ENCODE data around the gene CENPO. TPM values are rescaled to one million over a fixed set of nuclear protein-coding genes. Genes with fewer than 3 reads are reported as not detected.

CENPO gene
- total and polyA plus RNA-seq, 2 of the 4 experiments (the other 2 are of a cell fraction), result 20.1 to 27.2 TPM

DNA sequence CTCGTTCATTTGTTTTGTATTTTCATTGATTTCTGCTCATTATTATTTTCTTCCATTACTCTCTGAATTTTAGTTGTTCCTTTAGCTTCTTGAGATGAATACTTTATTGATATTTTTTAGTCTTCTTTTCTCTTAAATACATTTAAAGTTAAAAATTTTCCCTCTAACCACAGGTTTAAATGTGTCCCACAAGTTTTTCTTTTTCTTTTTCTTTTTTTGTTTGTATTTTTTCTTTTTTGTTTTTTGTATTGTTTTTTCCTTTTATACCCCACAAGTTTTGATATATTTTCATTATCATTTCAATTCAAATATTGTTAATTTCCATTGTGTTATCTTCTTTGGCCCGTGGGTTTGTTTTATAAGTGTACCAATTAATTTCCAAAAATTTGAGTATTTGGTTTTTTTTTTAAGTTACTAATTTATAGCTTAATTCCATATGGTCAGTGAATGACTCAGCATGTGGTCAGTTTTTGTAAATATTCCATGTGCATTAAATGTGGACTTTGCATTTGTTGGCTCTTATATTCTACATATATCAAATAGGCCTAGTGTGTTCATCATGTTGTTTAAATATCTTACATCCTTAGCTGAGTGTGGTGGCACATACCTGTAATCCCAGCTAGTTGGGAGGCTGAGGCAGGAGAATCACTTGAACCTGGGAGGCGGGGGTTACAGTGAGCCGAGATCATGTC, 16.2 kb downstream of the CENPO start:
- H3K27ac ChIP-seq (ENCODE audit: insufficient read depth, low read length), result peak overlapping the region; percentile 63; the same call in 1 of the 2 replicates

More for the DNA sequence above, 16.2 kb downstream of the CENPO start:
- Histone ChIP-seq H2BK5ac (ENCODE audit: low read depth, low read length, poor library complexity, severe bottlenecking) (peak overlapping the region; percentile 55), H3K79me1 (ENCODE audit: low read depth in 1 of 2, low read length in 2 of 2) (peaks cover 25 to 29% of the 10 kb centered on the region in 2 experiments), H3K23ac (ENCODE audit: low read depth, low read length) (0 out of 2 replicates have a peak overlapping the region, but pooled peaks have one; percentile 31), H3K4me3 (ENCODE audit: insufficient read depth, low read depth, low read length) (no peak overlapping the region), H3K14ac (replicated peaks; ENCODE audit: low read depth, low read length) (0 out of 2 replicates have a peak overlapping the region, but pooled peaks have one; percentile 5), H4K8ac (ENCODE audit: low read depth in 2 of 2, low read length in 2 of 2) (peak overlapping the region in 1 of 2 experiments; percentile 64; a peak in 1 of 4 replicates), H3K9ac (ENCODE audit: low read depth, low read length) (no peak overlapping the region; the same call in 1 of the 2 replicates), H3K36me3 (ENCODE audit: control insufficient read depth, insufficient read depth, low read length) (peaks cover under 1% of the 10 kb centered on the region; the same call in 1 of the 2 replicates), H2BK15ac (ENCODE audit: low read depth, low read length) (no peak overlapping the region), H3K4me2 (ENCODE audit: low read depth, low read length) (peak overlapping the region; percentile 84; the same call in 1 of the 2 replicates), H3K9me1 (ENCODE audit: insufficient read depth, low read length) (peaks cover 8% of the 10 kb centered on the region; the same call in 1 of the 2 replicates), H2BK20ac (ENCODE audit: low read depth, low read length) (no peak overlapping the region), H3K56ac (ENCODE audit: extremely low read depth, insufficient read depth, low read length) (no peak overlapping the region), H2AK9ac (replicated peaks; ENCODE audit: low read depth, low read length, poor library complexity) (no peak overlapping the region), H2AK5ac (ENCODE audit: low read depth, low read length) (no peak overlapping the region), H3K18ac (ENCODE audit: low read depth, low read length) (no peak overlapping the region; the same call in 1 of the 2 replicates), H3K4ac (ENCODE audit: low read depth, low read length) (0 out of 2 replicates have a peak overlapping the region, but pooled peaks have one; percentile 43), H2BK120ac (ENCODE audit: low read depth, low read length) (0 out of 2 replicates have a peak overlapping the region, but pooled peaks have one; percentile 10), H2AFZ (replicated peaks; ENCODE audit: low read length, poor library complexity) (no peak overlapping the region), H3K9me3 (ENCODE audit: control insufficient read depth, insufficient read depth, low read length) (peaks cover 3% of the 10 kb centered on the region; the same call in 1 of the 2 replicates), H4K91ac (ENCODE audit: insufficient read depth, low read depth, low read length) (no peak overlapping the region), H3K4me1 (ENCODE audit: control insufficient read depth, insufficient read depth, low read length) (peaks cover 9% of the 10 kb centered on the region), H3K27me3 (ENCODE audit: control insufficient read depth, insufficient read depth, low read length) (no peaks in the 10 kb centered on the region), H4K5ac (ENCODE audit: low read depth, low read length) (no peak overlapping the region), H4K20me1 (ENCODE audit: insufficient read depth, low read length) (peaks cover 10% of the 10 kb centered on the region)
- DNase-seq (peak; percentile 60), ATAC-seq (ENCODE audit: low read depth) (peak; percentile 17; the same call in 1 of the 2 replicates)
- BruUV-seq (replicated peaks), result no TSS peak
- no peak for TF ChIP-seq MAZ (IDR thresholded peaks at IDR 0.05; ENCODE audit: borderline replicate concordance, low read depth, low read length)
- peak; percentile 59 for TF ChIP-seq NFE2L2 (IDR thresholded peaks at IDR 0.05; ENCODE audit: low read depth, low read length)
- TF ChIP-seq MAFK (IDR thresholded peaks at IDR 0.05; ENCODE audit: low read depth, low read length), result no peak
- POLR2A ChIA-PET (ENCODE audit: unreplicated experiment), result no interaction called here
- dilution Hi-C loops (cut with HindIII; ENCODE audit: low sequenced_read_pairs, unreplicated experiment) (no loop called here), in situ Hi-C loops (cut with MboI; ENCODE audit: low sequenced_read_pairs) (no loop called here), intact Hi-C loops (cut with micrococcal nuclease) (no loop called here)
- WGBS, 2 experiments (ENCODE audit: extremely low coverage in 2 of 2, insufficient read length in 1 of 2), result no CpG with 5 or more reads among the region's 4 CpGs
- CTCF ChIA-PET, result interaction anchor here (0.7 to 0.9 kb wide), 2 partner anchors 12 to 18 kb away, joined by 3 to 4 read pairs; no protein-coding TSS in a partner anchor
